Measurements from ENCODE around the gene CTU2.
A peak's percentile ranks its signal among the peaks of the same experiment; 100 is the strongest.

The CTU2 gene

DNA sequence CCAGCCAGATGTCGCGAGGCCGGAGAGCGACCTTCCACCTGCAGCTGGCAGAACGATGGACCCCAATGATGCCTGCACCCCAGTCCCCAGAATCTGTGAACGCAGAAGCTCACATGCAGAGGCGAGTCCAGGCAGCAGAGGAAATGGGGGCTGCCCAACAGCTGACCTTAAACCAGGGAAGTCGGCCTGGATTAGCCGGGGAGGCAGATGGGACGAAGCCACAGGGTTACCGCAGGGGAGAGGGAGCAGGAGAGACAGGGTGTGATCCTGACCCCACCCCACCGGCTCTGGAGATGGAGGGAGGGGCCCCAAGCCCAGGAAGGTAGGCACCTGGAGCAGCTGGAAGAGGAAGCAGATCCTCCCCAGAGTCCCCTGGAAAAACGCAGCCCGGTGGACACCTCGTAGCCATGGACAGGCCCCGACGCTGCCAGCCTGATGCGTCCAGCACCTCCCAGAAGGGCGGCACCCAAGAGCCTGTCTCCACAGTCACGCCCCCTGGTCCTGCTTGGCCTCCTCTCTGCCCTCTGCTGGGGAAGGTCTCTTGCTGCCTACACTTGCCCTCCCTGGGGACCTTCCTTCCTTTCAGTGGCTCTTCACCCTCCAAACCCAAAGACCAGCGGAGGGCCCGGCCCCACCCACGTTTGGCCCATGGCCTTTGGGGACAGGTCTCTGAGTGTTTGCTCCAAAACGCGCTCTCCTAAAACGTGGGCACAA lies 41.4 kb downstream of the CTU2 start:
- ATAC-seq (replicated peaks) (peak; percentile 29), DNase-seq (no peak)
- Mint-ChIP-seq H3K27me3 (no peaks in the 10 kb centered on the region), H3K36me3 (ENCODE audit: insufficient read depth) (peaks cover 19% of the 10 kb centered on the region), H3K4me3 (no peak overlapping the region), H3K4me1 (ENCODE audit: low read depth in 2 of 2) (peaks cover 18 to 29% of the 10 kb centered on the region in 2 donors), H3K9me3 (no peaks in the 10 kb centered on the region), H3K27ac (no peak overlapping the region)

DNA sequence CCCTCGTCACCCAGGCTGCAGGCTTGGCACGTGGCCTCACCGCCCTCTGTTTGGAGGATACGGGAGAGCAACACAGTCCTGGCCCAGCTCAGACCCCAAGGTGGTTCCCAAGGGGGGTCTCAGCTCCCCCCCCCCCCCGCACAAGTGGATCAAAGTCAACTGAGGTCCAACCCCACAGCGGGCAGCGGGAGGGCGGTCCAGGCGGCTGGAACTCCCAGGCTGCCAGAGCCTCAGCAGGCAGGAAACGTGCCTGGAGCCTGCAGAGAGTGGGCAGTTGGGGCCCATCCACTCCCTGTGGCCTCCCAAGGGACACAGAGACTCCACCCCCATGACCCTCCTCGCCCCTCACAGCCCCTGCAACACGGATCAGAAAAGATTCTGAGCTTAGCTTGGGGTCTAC lies 42.1 kb downstream of the CTU2 start:
- Mint-ChIP-seq H3K4me1 (ENCODE audit: low read depth in 2 of 2) (peaks cover 20 to 31% of the 10 kb centered on the region in 2 donors), H3K36me3 (ENCODE audit: insufficient read depth) (peaks cover 19% of the 10 kb centered on the region), H3K4me3 (no peak overlapping the region), H3K27me3 (no peaks in the 10 kb centered on the region), H3K9me3 (no peaks in the 10 kb centered on the region), H3K27ac (peak overlapping the region in 1 of 2 donors; percentile 38)
- no peak for DNase-seq
- ATAC-seq (replicated peaks): no peak

DNA sequence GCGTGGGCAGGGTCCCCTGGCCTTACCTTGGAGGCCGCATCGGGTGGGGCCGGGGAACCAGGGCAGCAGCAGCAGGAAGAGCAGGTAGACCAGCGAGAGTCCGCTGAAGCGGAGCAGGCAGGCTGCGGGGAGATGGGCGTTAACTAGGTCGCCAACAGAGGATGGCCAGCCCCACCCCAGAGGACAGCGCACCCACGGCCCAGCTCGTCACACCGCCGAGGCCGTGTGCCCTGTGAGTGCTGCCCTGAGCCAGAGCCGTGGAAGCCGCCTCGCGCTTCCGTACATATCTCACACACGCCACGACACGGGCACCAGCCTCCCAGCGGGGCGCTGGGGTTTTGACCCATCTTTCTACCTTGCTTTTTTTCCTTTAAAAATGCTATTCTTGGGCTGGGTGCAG lies 43.1 kb downstream of the CTU2 start:
- H3K27me3 Mint-ChIP-seq: no peaks in the 10 kb centered on the region
- ATAC-seq (replicated peaks) (no peak), DNase-seq (no peak)
- H3K27ac Mint-ChIP-seq: peak overlapping the region in 1 of 2 donors; percentile 85
- H3K4me1 Mint-ChIP-seq (ENCODE audit: low read depth in 2 of 2): peaks cover 24 to 26% of the 10 kb centered on the region in 2 donors
- H3K4me3 Mint-ChIP-seq: no peak overlapping the region
- H3K36me3 Mint-ChIP-seq (ENCODE audit: insufficient read depth): peaks cover 19% of the 10 kb centered on the region
- H3K9me3 Mint-ChIP-seq: no peaks in the 10 kb centered on the region

DNA sequence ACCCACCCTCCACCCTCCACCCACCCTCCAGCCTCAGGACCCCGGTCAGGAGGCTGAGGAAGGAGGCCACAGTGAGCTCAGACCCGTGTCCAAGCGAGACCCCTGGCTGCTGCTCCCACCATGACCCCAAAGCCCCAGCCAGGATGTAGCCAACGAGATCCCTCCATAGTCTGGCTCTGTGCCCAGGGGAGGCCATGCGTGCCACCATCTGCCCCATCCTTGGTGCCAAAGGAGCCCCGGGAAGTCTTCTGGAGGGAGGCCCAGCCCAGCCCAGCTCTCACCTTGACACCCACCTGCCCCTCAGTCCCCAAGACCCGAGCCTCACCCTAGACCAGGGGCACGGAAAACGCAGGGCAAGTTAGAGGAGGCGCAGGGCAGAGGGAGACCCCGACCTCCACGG lies 44.6 kb downstream of the CTU2 start:
- Mint-ChIP-seq H3K27ac (no peak overlapping the region), H3K27me3 (no peaks in the 10 kb centered on the region), H3K4me3 (no peak overlapping the region), H3K9me3 (no peaks in the 10 kb centered on the region), H3K4me1 (ENCODE audit: low read depth in 2 of 2) (peaks cover 16 to 21% of the 10 kb centered on the region in 2 donors), H3K36me3 (ENCODE audit: insufficient read depth) (peaks cover 21% of the 10 kb centered on the region)
- ATAC-seq (replicated peaks) (no peak), DNase-seq (no peak)

DNA sequence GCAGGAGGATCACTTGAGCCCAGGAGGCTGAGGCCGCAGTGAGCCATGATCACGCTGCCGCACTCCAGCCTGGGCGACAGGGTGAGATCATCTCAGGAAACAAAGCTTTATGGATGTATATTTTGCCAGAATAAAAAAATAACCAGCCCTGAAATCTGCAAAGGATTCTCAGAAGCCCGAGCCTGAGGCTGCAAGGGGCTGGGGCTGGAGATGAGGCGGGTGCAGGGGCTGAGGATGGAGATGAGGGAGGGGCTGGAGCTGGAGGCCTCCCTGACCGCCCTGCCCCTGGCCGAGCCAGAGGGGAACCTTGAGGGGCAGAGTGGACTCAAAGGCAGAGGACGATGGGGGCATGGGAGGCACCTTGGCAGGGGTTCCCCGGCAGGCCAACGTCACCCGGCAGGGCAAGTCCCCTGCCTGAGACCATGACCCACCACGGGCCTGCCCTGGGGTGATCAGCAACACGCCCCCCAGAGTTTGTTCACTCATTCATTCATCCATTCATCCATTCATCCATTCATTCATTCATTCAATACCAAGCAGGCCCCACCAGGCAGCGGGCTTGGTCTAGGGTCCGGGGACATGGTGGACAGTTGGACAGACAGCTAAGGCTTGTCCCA lies 46.2 kb downstream of the CTU2 start:
- no peak overlapping the region for H3K27ac Mint-ChIP-seq
- no peak overlapping the region for H3K4me3 Mint-ChIP-seq
- no peaks in the 10 kb centered on the region for H3K27me3 Mint-ChIP-seq
- no peak for DNase-seq
- H3K36me3 Mint-ChIP-seq (ENCODE audit: insufficient read depth): peaks cover 20% of the 10 kb centered on the region
- ATAC-seq (replicated peaks): no peak
- peaks cover 11 to 13% of the 10 kb centered on the region in 2 donors for H3K4me1 Mint-ChIP-seq (ENCODE audit: low read depth in 2 of 2)
- H3K9me3 Mint-ChIP-seq: no peaks in the 10 kb centered on the region

DNA sequence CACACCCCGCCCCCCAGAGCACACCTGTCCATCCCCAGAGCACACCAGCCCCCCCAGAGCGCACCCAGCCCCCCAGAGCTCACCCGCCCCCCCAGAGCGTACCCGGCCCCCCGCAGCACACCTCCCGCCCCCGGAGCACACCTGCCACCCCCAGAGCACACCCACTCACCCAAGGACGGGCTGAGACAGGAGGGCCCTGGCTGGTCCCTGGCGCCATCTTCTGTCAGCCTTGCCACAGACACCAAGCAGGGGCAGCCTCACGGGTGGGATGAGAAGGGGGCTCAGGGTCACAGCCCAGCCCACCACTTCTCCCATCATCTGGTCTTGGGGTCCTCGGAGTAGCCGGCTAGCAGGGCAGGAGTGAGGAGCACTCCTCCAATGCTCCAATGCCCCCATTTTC lies 46.9 kb downstream of the CTU2 start:
- Mint-ChIP-seq H3K36me3 (ENCODE audit: insufficient read depth) (peaks cover 13% of the 10 kb centered on the region), H3K27ac (peak overlapping the region in 1 of 2 donors; percentile 75), H3K4me3 (no peak overlapping the region), H3K9me3 (no peaks in the 10 kb centered on the region), H3K27me3 (no peaks in the 10 kb centered on the region), H3K4me1 (ENCODE audit: low read depth in 2 of 2) (peaks cover 9 to 12% of the 10 kb centered on the region in 2 donors)
- DNase-seq (no peak), ATAC-seq (replicated peaks) (no peak)

DNA sequence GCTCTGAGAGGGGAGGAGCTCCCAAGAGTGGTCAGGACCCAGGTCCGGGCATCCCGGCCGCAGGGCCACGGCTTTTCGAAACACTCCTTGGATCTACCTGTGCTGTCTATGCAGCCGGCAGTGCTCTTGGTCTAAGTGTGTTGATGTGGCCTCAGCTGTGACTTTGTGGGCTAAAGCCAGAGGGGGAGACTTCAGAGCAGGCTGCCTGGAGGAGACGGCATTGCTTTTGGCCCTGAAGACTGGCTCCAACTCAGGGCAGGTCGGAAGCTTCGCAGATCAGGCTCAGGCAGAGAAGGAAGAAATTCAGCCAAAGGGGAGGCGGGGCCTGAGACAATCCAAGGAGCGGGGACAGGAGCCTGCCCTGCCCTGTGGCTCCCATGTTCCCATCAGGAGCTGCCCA lies 47.3 kb downstream of the CTU2 start:
- DNase-seq (no peak), ATAC-seq (replicated peaks) (no peak)
- Mint-ChIP-seq H3K36me3 (ENCODE audit: insufficient read depth) (peaks cover 13% of the 10 kb centered on the region), H3K4me1 (ENCODE audit: low read depth in 2 of 2) (peaks cover 12 to 16% of the 10 kb centered on the region in 2 donors), H3K4me3 (no peak overlapping the region), H3K27me3 (no peaks in the 10 kb centered on the region), H3K27ac (peak overlapping the region in 1 of 2 donors; percentile 75), H3K9me3 (no peaks in the 10 kb centered on the region)

DNA sequence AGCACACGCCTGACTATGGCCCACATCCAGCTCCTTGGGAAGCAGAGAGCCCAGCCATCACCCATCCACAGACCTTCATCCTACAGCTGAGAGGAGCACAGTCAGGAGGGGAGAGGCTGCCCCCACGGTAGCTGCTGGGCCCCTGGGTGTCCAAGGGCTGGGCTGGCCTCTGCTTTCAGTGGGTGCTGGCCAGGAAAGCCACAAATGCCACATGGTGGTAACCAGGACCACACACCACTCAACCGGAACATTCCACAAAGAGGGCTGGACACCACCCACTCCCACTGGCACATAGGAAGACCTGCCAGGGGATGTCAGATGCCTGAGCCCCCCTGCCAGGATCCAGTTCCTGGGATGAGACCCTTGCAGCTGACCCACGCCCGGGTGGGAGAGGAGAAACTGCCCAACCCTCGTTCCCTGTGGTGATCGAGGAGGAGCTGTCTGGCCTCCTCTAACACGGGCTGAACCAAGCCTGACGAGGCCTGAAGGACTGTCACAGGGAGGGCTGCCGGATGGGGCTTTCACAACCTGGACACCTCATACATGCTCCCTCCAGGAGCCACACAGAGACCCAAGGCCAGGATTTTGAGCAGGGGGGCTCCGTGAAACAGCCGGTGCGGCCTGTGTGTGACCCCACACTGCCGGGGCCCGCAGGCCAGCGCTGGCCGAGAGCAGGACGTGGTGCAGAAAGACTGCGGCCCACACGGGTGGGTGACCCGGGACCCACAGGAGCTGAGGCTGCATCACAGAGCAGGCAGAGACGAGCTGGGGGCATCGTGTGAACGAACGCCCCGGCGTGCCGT lies 48.0 kb downstream of the CTU2 start:
- ATAC-seq (replicated peaks): no peak
- Mint-ChIP-seq H3K36me3 (ENCODE audit: insufficient read depth) (peaks cover 6% of the 10 kb centered on the region), H3K27me3 (no peaks in the 10 kb centered on the region), H3K4me1 (ENCODE audit: low read depth in 2 of 2) (peaks cover 17 to 23% of the 10 kb centered on the region in 2 donors), H3K27ac (peak overlapping the region; percentile 31 to 75), H3K4me3 (no peak overlapping the region), H3K9me3 (no peaks in the 10 kb centered on the region)
- DNase-seq: no peak

DNA sequence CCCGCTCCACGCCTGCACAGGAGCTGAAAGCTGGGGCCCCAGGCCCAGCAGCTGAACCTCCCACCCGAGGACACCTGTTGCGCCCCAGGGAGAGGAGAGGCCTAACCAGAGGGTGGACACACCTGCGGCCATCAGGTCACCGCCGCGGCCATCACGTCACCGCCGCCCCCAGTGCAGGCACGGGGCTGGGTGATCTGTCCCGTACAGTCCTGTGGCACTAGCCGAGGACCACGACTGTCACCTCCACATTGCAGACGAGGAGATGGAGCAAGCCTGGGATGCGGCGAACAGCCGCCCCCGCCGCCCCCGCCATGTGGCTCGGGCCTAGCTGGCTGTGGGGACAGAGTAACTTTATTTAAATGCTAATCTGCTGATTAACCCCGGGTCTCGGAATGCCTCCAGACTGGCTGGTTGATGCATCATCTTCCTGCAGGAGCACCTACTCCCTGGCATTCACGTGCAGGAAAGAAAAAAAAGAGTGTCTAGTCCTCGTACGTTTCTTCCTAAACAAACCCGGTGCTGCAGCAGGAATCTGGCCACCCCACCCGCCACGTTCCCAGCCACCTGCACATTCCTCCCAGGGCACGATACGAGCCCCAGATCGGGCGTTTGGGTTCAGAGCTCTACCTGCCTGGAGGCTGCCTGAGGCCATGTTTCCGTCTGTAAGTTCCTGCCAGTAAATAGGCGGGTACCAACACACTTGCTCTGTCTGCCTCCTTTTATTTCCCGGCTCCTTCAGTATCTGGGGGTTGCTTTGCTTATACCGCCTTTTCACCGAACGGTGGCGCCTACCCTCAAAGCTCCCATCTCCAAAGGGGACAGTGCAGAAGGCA lies 48.8 kb downstream of the CTU2 start:
- no peak for ATAC-seq (replicated peaks)
- Mint-ChIP-seq H3K4me1 (ENCODE audit: low read depth in 2 of 2) (peaks cover 21 to 29% of the 10 kb centered on the region in 2 donors), H3K27ac (peak overlapping the region; percentile 31 to 62), H3K36me3 (ENCODE audit: insufficient read depth) (peaks cover 6% of the 10 kb centered on the region), H3K27me3 (no peaks in the 10 kb centered on the region), H3K4me3 (no peak overlapping the region), H3K9me3 (no peaks in the 10 kb centered on the region)
- no peak for DNase-seq

DNA sequence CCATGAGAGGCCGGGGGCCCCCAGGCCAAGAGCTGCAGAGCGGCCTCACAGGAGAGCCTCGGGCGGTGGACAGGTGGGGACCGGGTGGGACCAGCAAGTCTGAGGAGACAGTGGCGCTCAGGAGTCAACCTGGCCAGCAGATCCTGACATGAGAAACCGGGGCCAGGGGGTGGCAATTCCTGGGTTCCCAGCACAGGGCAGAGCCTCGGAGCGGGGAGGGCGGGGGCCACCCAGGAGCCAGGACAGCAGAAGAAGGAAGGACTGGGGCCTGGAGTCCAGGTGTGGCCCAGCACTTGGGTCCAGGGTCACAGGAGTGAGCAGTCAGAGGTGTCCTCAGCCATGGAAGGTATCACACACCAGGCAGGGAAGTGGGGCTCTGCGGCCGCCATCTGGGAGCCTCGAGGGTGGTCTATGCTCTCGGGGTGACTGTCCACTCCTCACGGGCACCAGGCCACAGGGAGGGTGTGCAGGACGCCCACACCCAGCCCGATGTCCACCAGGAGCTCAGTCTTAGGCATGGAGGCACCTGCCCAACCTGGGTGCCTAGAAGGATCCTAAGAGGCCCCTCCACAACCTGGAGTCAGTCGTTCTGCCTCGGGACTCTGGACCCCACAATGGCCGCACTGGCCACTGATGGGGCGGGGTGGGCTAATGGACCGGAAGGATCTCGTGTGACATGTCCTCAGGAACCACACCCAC lies 49.6 kb downstream of the CTU2 start:
- Mint-ChIP-seq H3K4me1 (ENCODE audit: low read depth in 2 of 2) (peaks cover 21 to 31% of the 10 kb centered on the region in 2 donors), H3K36me3 (ENCODE audit: insufficient read depth) (peaks cover 8% of the 10 kb centered on the region), H3K9me3 (no peaks in the 10 kb centered on the region), H3K4me3 (no peak overlapping the region), H3K27me3 (no peaks in the 10 kb centered on the region), H3K27ac (peak overlapping the region; percentile 31 to 62)
- DNase-seq: no peak
- ATAC-seq (replicated peaks): no peak

DNA sequence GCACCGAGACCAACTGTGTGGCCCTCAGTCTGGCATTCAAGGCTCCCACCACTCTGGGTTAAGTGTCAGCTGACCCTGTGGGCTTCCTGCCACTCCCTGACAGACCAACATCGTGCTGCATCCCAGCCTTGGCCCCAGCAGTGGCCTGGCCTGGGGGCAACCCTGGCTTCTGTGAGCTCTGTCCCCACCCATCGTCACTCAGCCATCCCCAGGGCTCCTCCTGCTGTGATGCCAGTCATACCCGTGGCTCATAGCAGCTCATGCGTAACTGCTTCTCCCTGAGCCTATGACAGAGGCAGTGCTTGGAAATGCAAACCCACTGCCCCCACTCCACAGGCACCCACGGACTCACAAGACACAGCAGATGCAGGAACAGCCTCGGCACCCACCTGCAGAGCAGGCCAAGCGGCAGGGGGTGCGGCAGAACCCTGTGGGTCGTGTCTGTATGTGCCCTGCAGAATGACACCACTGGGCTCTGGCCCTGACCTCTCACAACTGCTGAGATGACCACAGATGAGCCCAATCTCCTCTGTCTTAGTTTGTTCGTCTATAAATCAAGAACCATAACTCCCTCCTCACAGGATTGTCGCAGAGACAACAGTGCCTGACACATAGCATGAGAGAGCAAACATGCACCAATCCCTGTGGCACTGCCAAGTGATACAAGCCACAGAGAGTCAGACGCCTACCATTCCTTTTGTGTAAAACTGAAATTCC lies 52.1 kb downstream of the CTU2 start:
- H3K9me3 Mint-ChIP-seq: no peaks in the 10 kb centered on the region
- no peaks in the 10 kb centered on the region for H3K27me3 Mint-ChIP-seq
- peaks cover 8% of the 10 kb centered on the region for H3K36me3 Mint-ChIP-seq (ENCODE audit: insufficient read depth)
- DNase-seq (no peak), ATAC-seq (replicated peaks) (no peak)
- peak overlapping the region; percentile 10 to 79 for H3K4me3 Mint-ChIP-seq
- H3K4me1 Mint-ChIP-seq (ENCODE audit: low read depth in 2 of 2): peaks cover 20 to 32% of the 10 kb centered on the region in 2 donors
- H3K27ac Mint-ChIP-seq: peak overlapping the region; percentile 68 to 92

DNA sequence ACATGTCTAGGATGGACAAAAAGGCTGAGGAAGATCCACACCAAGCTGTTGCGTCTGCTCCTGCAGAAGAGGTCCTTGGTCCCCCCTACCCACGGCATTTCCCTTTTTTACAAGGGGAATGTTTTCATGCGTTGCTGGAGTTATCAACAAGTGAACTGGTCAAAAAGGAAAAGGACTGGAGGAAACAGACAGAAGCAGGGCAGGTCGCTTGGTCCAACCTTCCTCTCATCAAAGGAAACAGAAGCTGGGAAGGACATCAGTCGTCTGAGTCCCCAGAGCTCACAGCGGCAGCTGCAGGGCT lies 52.6 kb downstream of the CTU2 start:
- DNase-seq (no peak), ATAC-seq (replicated peaks) (no peak)
- Mint-ChIP-seq H3K27ac (peak overlapping the region; percentile 68 to 92), H3K36me3 (ENCODE audit: insufficient read depth) (peaks cover 8% of the 10 kb centered on the region), H3K4me3 (peak overlapping the region; percentile 52 to 79), H3K4me1 (ENCODE audit: low read depth in 2 of 2) (peaks cover 21 to 33% of the 10 kb centered on the region in 2 donors), H3K9me3 (no peaks in the 10 kb centered on the region), H3K27me3 (no peaks in the 10 kb centered on the region)

Data from effector memory CD8-positive, alpha-beta T cell (primary cell).